ENCODE data around the gene FYB1.

DNA sequence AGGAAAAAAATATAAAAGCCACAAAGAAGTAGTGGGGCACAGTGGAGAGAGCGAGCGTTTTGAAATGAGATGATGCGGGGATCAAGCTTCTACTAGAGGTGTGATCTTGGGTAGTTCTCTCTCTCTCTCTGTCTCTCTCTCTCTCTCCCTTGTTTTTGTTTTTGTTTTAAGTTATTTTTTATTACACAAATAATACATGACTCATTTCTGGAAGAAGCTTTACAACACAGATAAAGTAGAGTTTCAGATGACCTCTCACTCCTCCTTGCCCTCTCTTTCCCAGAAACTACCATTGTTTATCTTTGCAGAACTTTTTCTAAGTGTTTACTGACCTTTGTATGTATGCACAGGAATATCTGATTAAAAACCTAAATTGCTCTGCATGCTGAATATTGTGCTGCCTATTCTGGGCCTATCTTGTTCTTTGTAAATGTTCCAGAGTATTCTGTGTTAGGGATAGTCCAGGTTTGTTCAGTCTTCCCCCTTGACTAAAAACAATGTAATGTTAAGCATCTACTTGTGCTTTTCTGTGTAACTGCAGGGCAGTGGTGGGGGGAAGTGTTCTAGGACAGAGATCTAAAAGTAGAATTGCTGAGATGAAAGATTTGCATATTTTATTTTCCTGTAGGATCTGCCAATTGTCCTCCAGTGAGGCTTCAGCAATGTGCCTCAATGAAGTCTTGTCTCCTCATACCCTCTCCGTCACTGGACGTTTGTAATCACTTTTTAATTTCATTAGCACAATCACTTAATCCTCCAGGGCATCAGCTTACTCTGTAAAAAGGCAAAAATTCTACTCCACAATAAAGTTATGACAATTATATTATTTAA lies 52.0 kb downstream of the FYB1 start:
- TF ChIP-seq, protein P1, sequence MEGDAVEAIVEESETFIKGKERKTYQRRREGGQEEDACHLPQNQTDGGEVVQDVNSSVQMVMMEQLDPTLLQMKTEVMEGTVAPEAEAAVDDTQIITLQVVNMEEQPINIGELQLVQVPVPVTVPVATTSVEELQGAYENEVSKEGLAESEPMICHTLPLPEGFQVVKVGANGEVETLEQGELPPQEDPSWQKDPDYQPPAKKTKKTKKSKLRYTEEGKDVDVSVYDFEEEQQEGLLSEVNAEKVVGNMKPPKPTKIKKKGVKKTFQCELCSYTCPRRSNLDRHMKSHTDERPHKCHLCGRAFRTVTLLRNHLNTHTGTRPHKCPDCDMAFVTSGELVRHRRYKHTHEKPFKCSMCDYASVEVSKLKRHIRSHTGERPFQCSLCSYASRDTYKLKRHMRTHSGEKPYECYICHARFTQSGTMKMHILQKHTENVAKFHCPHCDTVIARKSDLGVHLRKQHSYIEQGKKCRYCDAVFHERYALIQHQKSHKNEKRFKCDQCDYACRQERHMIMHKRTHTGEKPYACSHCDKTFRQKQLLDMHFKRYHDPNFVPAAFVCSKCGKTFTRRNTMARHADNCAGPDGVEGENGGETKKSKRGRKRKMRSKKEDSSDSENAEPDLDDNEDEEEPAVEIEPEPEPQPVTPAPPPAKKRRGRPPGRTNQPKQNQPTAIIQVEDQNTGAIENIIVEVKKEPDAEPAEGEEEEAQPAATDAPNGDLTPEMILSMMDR (IDR thresholded peaks at IDR 0.05; ENCODE audit: poor library complexity): no peak
- TF ChIP-seq EZH2 (IDR thresholded peaks at IDR 0.05; ENCODE audit: borderline replicate concordance): no peak
